Stimulated activated naive CD4-positive, alpha-beta T cell (primary cell): ENCODE results near the gene KLHL13.

ENCODE experiments used
- DNase-seq, 6 experiments: peaks; one replicate each; lab custom pipeline; 2025; lab: John Stamatoyannopoulos, UW

KLHL13 gene

DNA sequence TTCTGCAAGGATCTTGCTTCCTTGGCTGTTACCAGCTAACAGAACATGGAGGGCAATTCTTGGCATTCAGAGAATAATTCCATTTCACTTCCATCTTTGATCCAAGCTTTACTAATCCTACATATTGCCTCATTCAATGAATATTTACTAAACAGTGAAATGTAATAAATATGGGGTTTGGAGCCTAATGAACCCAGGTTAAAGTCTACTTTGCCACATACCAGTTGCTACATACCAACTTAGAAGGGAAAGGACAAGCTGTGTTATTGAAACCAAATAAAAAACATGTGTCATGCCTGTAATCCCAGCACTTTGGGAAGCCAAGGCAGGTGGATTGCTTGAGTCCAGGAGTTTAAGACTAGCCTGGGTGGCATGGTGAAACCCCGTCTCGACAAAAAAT lies 265.6 kb downstream of the KLHL13 start:
- no peak for DNase-seq
